Heart right ventricle (tissue), 16 donors: Measurements from ENCODE around the gene FAM3C. TPM values are rescaled to one million over a fixed set of nuclear protein-coding genes. Genes with fewer than 3 reads are reported as not detected.
A peak's percentile ranks its signal among the peaks of the same experiment; 100 is the strongest.

Source experiments
- ATAC-seq, 8 donors: fragments of 200-7000 bp; cut with Tn5 transposase; one replicate each; pipeline ENCODE4 v1.9.1; 2020; ENCODE audit warnings: mild to moderate bottlenecking in 8 of 8, moderate library complexity in 8 of 8, moderate number of reproducible peaks in 1 of 8
- DNase-seq, 2 donors: peaks; one replicate each; pipeline ENCODE4 v3.0.0-alpha.2; 2020
- H3K27ac ChIP-seq, 10 donors: fragments of 200-600 bp; sonication (generic) in 2 of 10; one replicate each; pipeline versions ENCODE4 v1.5.0 to v1.8.0; 2020 to 2022; ENCODE audit warnings: mild to moderate bottlenecking in 3 of 10
- H3K27me3 ChIP-seq, 7 donors: fragments of 200-600 bp; one replicate each; pipeline ENCODE4 v1.8.0; 2021 to 2022; ENCODE audit warnings: mild to moderate bottlenecking in 2 of 7
- H3K36me3 ChIP-seq, 9 donors: fragments of 200-600 bp; sonication (generic) in 1 of 9; one replicate each; pipeline versions ENCODE4 v1.5.0 to v1.8.0; 2020 to 2022; ENCODE audit warnings: mild to moderate bottlenecking in 2 of 9
- H3K4me1 ChIP-seq, 9 donors: fragments of 200-600 bp; sonication (generic) in 1 of 9; one replicate each; pipeline versions ENCODE4 v1.5.0 to v1.8.0; 2020 to 2022; ENCODE audit warnings: mild to moderate bottlenecking in 4 of 9
- H3K4me3 ChIP-seq, 10 donors: fragments of 200-600 bp; sonication (generic) in 2 of 10; one replicate each; pipeline versions ENCODE4 v1.5.0 to v1.8.0; 2020 to 2022; ENCODE audit warnings: mild to moderate bottlenecking in 7 of 10, moderate library complexity in 2 of 10
- H3K9me3 ChIP-seq, 11 donors: fragments of 200-600 bp in 10 of 11; sonication (generic) in 2 of 11; one replicate each; pipeline versions ENCODE4 v1.5.0 to v1.8.0; 2013 to 2022; ENCODE audit warnings: mild to moderate bottlenecking in 2 of 11, control low read depth in 1 of 11, moderate library complexity in 1 of 11
- CTCF ChIP-seq, 9 donors: fragments of 200-600 bp; sonication (generic) in 2 of 9; IDR thresholded peaks; one replicate each; pipeline versions ENCODE4 v1.5.0 to v1.8.0; 2021 to 2022; ENCODE audit warnings: antibody characterized with exemption in 9 of 9, mild to moderate bottlenecking in 5 of 9, moderate library complexity in 1 of 9
- WGBS, 2 donors: extraction: QIAGEN DNeasy Blood & Tissue Kit; methylation state at CpG; one replicate each; pipeline ENCODE4 v1.1.7; 2013; ENCODE audit warnings: inconsistent platforms in 1 of 2; 5-methylcytosine and 5-hydroxymethylcytosine counted together
- intact Hi-C, 10 donors: fragments of 100-400 bp; cut with DNase I; formaldehyde crosslinking; loops; one replicate each; pipeline versions ENCODE4 v1.11.1 to v1.14.2; 2022
- polyA plus RNA-seq, 2 donors: library from polyadenylated mRNA; stranded (reverse); fragments of 200-250 nt; gene quantifications; one replicate each; pipeline ENCODE4 v1.2.3, GENCODE V29; 2013
- total RNA-seq, 10 donors: library from RNA; stranded (reverse); fragmentation: NEBNext Ultra II Directional in 3 of 10; extraction: Animal tissue kit (Norgen Biotek cat#: 25700) in 3 of 10; gene quantifications; one replicate each; pipeline versions ENCODE4 v1.2.1 to v1.2.4, GENCODE V29; 2021 to 2023
- donor health status: Arrhythmogenic right ventricular cardiomyopathy.
- donor health status: ischemic (EF 13 %, LVEDD 7.1; RV severe dilation, severe dysfunction).
- donor health status: healthy with polysubstance abuse.
- donor health status: DM: no; HTN: yes; CAD: no.
- donor health status: DM: no; HTN: no; CAD: no.
- donor health status: ischemic (EF 25% LVEDD 6.9; RV normal size, moderate dysfunction).
- donor health status: ischemic (EF 25% LVEDD 5.7; RV mildly dilated, moderate dysfunction).
- donor health status: healthy.
- donor health status: DM: yes; HTN: yes; CAD: no.
- donor health status: Ischemic cardiomyopathy.
- donor health status: ischemic (EF 35%, LVEDD 5.7; RV mildly dilated, moderate dysfunction).
- donor health status: nonischemic (EF 11% LVEDD 7.7; RV severe dilation, severe dysfunction).
- donor health status: DM: yes; HTN: yes; CAD: no.
- donor health status: PGD.
- donor health status: ischemic (EF 29% LVEDD 5.4; RV normal size, mild dysfunction).
- donor health status: nonischemic (EF 23%, LVEDD 6.1; RV moderate dilation, normal function).

The FAM3C gene
- total and polyA plus RNA-seq, 12 donors = 16.5 to 60.8 (median 43.0) TPM

DNA sequence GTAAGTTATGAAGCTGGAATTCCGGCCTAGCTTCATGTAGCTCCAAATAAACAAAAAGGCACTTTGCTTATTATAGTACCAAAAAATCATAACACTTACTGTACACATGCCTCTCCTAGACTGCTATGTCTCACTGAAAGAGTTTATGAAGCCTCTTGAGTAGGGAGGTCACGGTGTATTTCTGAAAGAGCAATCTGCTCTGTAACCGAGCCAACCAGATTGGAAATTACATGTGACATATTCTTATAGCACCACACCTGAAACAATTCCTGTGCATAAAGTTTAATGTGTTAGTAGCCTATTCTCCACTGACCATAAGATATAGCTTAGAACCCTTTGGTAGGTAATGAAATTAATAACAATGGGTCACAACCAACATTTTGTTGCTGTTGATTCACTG, 1.3 kb upstream of the FAM3C start:
- no peak for TF ChIP-seq CTCF (IDR thresholded peaks at IDR 0.05)
- intact Hi-C loops = loop anchor here in 2 of 10 donors (5.0 kb wide), 2 partner anchors 40 to 50 kb away; no protein-coding TSS in a partner anchor
- Histone ChIP-seq H3K27ac (no peak overlapping the region), H3K36me3 (peaks cover 0 to 5% (median 0%) of the 10 kb centered on the region in 9 donors), H3K4me3 (no peak overlapping the region), H3K27me3 (no peaks in the 10 kb centered on the region), H3K9me3 (peaks cover 0 to 4% (median 0%) of the 10 kb centered on the region in 11 donors), H3K4me1 (peaks cover 0 to 28% (median 13%) of the 10 kb centered on the region in 9 donors)
- ATAC-seq = no peak
- WGBS, 2 donors = 72 to 77% methylated on average over 3 of the region's 3 CpGs
- DNase-seq = no peak

DNA sequence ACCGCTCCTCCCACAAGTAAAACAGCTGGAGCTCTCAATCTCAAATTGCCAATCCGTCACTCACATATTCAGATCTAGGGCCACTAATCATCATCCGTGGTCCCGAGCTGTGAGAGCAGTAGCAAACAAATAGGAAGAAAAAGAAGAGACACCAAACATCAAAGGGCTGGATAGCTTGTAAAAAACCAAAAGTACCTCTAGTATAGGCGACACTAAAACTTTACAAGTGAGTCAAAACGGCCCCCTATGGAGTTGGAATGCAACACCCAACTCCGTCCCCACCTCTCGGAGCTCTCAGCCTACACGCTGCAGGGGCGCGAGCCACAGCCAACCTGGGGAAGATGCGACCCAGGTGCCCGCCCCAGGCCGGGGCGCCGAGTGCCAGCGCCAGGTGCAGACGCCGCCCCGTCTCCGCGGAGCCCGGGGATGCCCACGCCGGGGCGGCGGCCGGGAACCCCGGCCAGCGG, 581 bp downstream of the FAM3C start:
- peaks cover 0 to 4% (median 0%) of the 10 kb centered on the region in 11 donors for H3K9me3 ChIP-seq
- ATAC-seq = peak in 2 of 8 donors; percentile 4 to 6

GRCh38 chr7:121394709-121395140, 1.4 kb downstream of the FAM3C start:
- intact Hi-C loops = loop anchor here in 3 of 10 donors (5.0 kb wide), 2 partner anchors 43 to 53 kb away; no protein-coding TSS in a partner anchor
- peaks cover 0 to 4% (median 0%) of the 10 kb centered on the region in 11 donors for H3K9me3 ChIP-seq
- DNase-seq = no peak
- no peak for ATAC-seq
- peaks cover 0 to 5% (median 0%) of the 10 kb centered on the region in 9 donors for H3K36me3 ChIP-seq
- peaks cover 0 to 28% (median 13%) of the 10 kb centered on the region in 9 donors for H3K4me1 ChIP-seq
- peak overlapping the region in 1 of 10 donors; percentile 12 for H3K27ac ChIP-seq
- no peaks in the 10 kb centered on the region for H3K27me3 ChIP-seq
- no peak for TF ChIP-seq CTCF (IDR thresholded peaks at IDR 0.05)
- peak overlapping the region in 5 of 10 donors; percentile 81 to 90 (median 83) for H3K4me3 ChIP-seq
- 52 to 62% methylated on average over 7 of the region's 7 CpGs for WGBS, 2 donors

More for the DNA sequence above, 581 bp downstream of the FAM3C start:
- peak in 1 of 2 donors; percentile 13 for DNase-seq
- H3K27me3 ChIP-seq = no peaks in the 10 kb centered on the region
- no peak for TF ChIP-seq CTCF (IDR thresholded peaks at IDR 0.05)
- H3K36me3 ChIP-seq = peaks cover 0 to 5% (median 0%) of the 10 kb centered on the region in 9 donors
- whole genome bisulfite sequencing, 2 donors = 1 to 2% methylated on average over 30 of the region's 30 CpGs
- peaks cover 0 to 28% (median 13%) of the 10 kb centered on the region in 9 donors for H3K4me1 ChIP-seq
- intact Hi-C loops = loop anchor here in 2 of 10 donors (5.0 kb wide), 2 partner anchors 42 to 52 kb away; no protein-coding TSS in a partner anchor
- H3K4me3 ChIP-seq = peak overlapping the region; percentile 27 to 90 (median 81)
- H3K27ac ChIP-seq = peak overlapping the region; percentile 20 to 92 (median 88)

GRCh38 chr7:121393005-121393366, 3.1 kb downstream of the FAM3C start:
- Histone ChIP-seq H3K27me3 (no peaks in the 10 kb centered on the region), H3K9me3 (peaks cover 0 to 4% (median 0%) of the 10 kb centered on the region in 11 donors), H3K27ac (no peak overlapping the region), H3K4me3 (no peak overlapping the region), H3K4me1 (peaks cover 0 to 28% (median 13%) of the 10 kb centered on the region in 9 donors), H3K36me3 (peaks cover 0 to 5% (median 0%) of the 10 kb centered on the region in 9 donors)
- WGBS, 2 donors = 98% methylated on average over 7 of the region's 7 CpGs
- intact Hi-C loops = loop anchor here in 1 of 10 donors (5.0 kb wide), 1 partner anchor 54 kb away; no protein-coding TSS in a partner anchor
- no peak for ATAC-seq
- TF ChIP-seq CTCF (IDR thresholded peaks at IDR 0.05) = no peak
- DNase-seq = no peak
